GOT3 (cell line): ENCODE measurements around the gene AP4B1.

ENCODE experiments used
- DNase-seq: peaks from one replicate; lab custom pipeline; 2025; ENCODE audit warnings: mixed read lengths; lab: John Stamatoyannopoulos, UW

AP4B1 gene

GRCh38 chr1:113895098-113895497 lies 9.5 kb downstream of the AP4B1 start:
- no peak for DNase-seq

GRCh38 chr1:113893267-113893666 lies 11.3 kb downstream of the AP4B1 start:
- DNase-seq: no peak

GRCh38 chr1:113891631-113892220 lies 12.9 kb downstream of the AP4B1 start:
- DNase-seq: no peak

DNA sequence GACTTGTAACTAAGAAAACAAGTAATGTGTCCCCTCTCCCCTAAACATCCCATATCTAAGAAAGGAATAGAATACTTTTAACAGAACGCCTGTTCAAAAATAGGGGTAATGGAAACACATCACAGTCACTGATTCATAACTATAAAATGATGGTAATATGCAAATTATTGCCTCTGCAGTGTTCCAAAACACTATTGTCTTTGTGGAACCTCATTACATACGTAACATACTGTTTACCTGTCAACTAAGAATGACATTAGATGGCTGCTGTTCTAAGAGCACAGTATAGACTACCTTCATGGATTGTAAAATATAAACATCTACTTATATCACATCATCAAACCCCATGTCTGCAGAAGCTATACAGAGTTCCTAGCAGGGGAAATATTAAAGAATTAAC lies 13.8 kb downstream of the AP4B1 start:
- no peak for DNase-seq

- no peak for DNase-seq
These were observed 17.0 kb downstream of the AP4B1 start, which contains the start of gene BCL2L15 for GRCh38 chr1:113887402-113888175. TSS of gene BCL2L15 (minus strand) at chr1:113887581. CDS start at chr1:113887375, 206 bp downstream.

GRCh38 chr1:113886417-113887401 lies 17.9 kb downstream of the AP4B1 start:
- DNase-seq: no peak

DNA sequence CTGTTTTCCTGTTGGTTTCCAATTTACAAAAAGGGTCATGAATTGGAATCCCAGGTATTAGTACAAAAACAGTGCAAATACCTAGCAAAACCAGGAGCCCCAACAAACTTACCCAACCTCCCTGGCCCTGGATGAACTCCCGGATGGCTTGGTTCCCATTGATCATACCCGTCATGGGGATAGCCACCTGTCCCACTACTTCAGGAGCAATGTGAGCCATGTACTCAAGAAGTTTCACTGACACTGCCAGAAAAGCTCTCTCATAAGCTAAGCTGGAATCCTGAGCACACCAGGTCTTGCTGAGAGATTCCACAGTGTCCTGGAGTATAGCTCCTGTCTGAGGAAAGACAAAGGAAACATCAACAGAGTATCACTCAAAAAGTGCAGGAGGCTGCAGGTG lies 22.9 kb downstream of the AP4B1 start:
- no peak for DNase-seq

- no peak for DNase-seq
These were observed 24.9 kb downstream of the AP4B1 start for GRCh38 chr1:113879739-113880038.

DNA sequence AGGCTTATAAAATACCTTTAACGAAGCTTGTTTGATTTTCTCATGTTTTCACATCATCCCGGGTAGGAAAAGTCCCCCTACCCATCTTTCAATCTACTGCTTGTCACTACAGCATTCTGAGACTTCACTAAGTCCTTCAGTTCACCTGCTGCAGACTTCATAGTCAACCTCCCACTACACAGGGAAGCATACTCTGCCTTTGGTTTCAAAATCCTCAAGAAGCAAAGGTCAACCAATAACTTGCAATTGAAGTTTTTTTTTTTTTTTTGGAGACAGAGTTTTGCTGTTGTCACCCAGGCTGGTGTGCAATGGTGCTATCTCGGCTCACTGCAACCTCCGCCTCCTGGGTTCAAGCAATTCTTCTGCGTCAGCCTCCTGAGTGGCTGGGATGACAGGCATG lies 28.4 kb downstream of the AP4B1 start:
- DNase-seq: no peak

GRCh38 chr1:113875714-113876113 lies 28.9 kb downstream of the AP4B1 start:
- no peak for DNase-seq

GRCh38 chr1:113874012-113874879 lies 30.4 kb downstream of the AP4B1 start:
- DNase-seq: no peak

GRCh38 chr1:113872219-113872935 lies 32.2 kb downstream of the AP4B1 start:
- DNase-seq: no peak

DNA sequence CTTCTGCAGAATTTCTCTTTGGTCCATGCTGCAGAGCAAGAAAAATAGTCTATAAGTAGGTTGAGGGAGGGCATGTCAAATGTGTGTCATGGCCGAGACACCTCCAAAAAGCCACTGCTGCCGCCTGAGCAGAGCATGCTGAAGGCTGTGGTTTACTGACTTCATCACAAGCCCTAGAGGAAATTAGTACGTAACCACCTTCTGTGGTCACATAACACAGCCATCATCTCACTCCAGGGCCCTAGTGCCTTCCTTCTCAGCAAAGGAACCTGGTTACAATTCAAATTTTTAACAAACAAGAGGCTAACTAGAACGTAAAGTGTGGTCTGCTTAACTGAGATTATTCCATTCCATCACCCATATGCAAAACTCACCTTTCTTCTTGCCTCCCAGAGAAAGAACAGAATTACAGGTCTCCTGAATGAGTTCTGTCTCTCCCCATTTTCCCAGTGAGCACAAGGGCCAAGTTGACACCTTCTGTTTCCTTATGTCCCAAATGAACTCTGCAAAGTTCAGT lies 32.9 kb downstream of the AP4B1 start, which contains the start of gene PTPN22:
PTPN22 (minus strand) TSS at position 116 of the 517 bp plus-strand sequence.
- peak; percentile 12 for DNase-seq

GRCh38 chr1:113870778-113871177 lies 33.8 kb downstream of the AP4B1 start:
- no peak for DNase-seq

GRCh38 chr1:113868387-113869083 lies 36.1 kb downstream of the AP4B1 start:
- no peak for DNase-seq

DNA sequence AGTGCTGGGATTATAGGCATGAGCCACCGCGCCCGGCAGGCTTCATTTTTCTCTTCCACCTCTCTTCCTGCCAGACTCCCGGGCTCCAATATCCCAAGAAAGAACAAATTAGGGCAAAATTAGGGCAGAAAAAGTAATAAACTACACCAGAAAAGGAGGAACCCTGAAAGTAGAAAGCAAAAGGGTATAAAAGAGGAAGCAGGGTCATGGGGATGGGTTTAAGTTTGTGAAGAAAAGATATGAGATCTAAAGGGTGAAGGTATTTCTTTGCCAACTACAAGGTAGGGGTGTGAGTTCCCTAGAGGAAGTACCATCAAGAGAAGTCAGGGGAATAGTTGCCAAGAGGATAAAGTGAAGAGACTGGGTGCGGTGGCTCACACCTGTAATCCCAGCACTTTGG lies 43.0 kb downstream of the AP4B1 start:
- no peak for DNase-seq

DNA sequence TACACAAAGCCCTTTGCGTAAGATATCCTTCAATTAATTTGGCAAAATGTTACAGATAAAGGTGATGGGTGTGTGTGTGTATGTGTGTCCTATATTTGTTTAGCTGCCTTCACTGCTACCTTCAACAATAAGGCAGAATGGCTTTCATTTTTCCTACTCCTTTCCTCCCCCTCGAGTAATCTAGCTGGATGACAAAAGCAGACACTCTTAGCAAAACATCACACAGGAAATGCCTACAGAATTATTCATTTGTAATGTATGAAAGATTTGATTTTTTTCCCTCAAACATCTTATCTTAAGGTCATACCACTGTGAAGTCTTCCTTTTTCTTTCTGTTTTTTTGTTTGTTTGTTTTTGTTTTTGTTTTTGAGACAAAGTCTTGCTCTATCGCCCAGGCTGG lies 43.7 kb downstream of the AP4B1 start:
- no peak for DNase-seq

DNA sequence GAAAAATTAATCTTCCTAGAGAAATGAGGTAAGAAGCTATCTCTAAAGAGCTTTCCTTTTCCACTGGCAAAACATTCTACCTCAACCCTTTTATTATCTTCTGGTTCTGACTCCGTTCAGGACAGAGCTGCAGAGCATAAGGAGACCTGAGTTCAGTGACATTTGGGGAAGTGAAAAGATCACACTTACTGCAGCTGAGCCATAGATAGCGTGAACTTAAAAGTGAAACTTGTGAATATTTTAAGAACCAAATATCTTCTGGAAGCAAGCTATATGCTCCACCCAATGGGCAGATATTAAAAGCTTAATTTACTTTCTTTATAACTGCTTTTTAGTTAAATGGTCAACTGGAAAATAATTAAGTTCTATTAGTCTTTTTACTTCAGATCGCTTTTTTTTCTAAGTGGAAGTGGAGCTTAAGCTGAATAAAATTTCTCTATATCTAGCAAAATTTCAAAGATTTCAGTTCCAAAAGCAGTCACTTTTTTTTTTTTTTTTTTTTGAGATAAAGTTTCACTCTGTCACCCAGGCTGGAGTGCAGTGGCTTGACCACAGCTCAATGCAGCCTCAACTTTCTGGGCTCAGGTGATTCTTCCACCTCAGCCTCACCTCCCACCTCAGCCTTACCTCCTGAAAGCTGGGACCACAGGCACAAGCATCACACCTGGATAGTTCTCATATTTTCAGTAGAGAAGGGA lies 45.0 kb downstream of the AP4B1 start:
- no peak for DNase-seq

- no peak for DNase-seq
These were observed 45.6 kb downstream of the AP4B1 start for GRCh38 chr1:113858982-113859381.
